Glutamatergic neuron (in vitro differentiated cells): ENCODE results near the gene ATL1. TPM values are rescaled to one million over a fixed set of nuclear protein-coding genes. Genes with fewer than 3 reads are reported as not detected.
"Not testable (repeated sequence)": the region's sequence is repeated elsewhere in the genome, so short reads cannot be mapped to it uniquely, and the experiment has no call there.

ENCODE experiments used
- DNase-seq: peaks from one replicate; pipeline ENCODE4 v3.0.0; 2022
- H3K27ac Mint-ChIP-seq: one replicate; pipeline ENCODE4 v1.8.0; 2020; ENCODE audit warnings: mild to moderate bottlenecking, mixed read lengths, inconsistent platforms; ENCODE audit not compliant: unreplicated experiment
- H3K27me3 Mint-ChIP-seq: one replicate; pipeline ENCODE4 v1.8.0; 2020; ENCODE audit warnings: mild to moderate bottlenecking, moderate library complexity, mixed read lengths, inconsistent platforms; ENCODE audit not compliant: unreplicated experiment
- H3K36me3 Mint-ChIP-seq: one replicate; pipeline ENCODE4 v1.8.0; 2020; ENCODE audit warnings: mild to moderate bottlenecking, mixed read lengths, inconsistent platforms; ENCODE audit not compliant: unreplicated experiment
- H3K4me1 Mint-ChIP-seq: one replicate; pipeline ENCODE4 v1.8.0; 2020; ENCODE audit warnings: mild to moderate bottlenecking, low read depth, mixed read lengths, inconsistent platforms; ENCODE audit not compliant: unreplicated experiment
- H3K4me3 Mint-ChIP-seq: one replicate; pipeline ENCODE4 v1.8.0; 2020; ENCODE audit warnings: mild to moderate bottlenecking, mixed read lengths, inconsistent platforms; ENCODE audit not compliant: unreplicated experiment
- H3K9me3 Mint-ChIP-seq: one replicate; pipeline ENCODE4 v1.8.0; 2020; ENCODE audit warnings: mild to moderate bottlenecking, moderate library complexity, mixed read lengths, inconsistent platforms; ENCODE audit not compliant: unreplicated experiment
- CTCF ChIP-seq: fragments of 200-600 bp; sonication (generic); IDR thresholded peaks from one replicate; pipeline ENCODE4 v1.5.0; 2021; ENCODE audit not compliant: partially characterized antibody, unreplicated experiment
- total RNA-seq: library from RNA; stranded (reverse); fragmentation: NEBNext Ultra II Directional; extraction: Animal tissue kit (Norgen Biotek cat#: 25700); gene quantifications from one replicate; pipeline ENCODE4 v1.2.1, GENCODE V29; 2021; ENCODE audit not compliant: unreplicated experiment

The ATL1 gene
- total RNA-seq, 1 donor from 2014 or later = 44.0 TPM

DNA sequence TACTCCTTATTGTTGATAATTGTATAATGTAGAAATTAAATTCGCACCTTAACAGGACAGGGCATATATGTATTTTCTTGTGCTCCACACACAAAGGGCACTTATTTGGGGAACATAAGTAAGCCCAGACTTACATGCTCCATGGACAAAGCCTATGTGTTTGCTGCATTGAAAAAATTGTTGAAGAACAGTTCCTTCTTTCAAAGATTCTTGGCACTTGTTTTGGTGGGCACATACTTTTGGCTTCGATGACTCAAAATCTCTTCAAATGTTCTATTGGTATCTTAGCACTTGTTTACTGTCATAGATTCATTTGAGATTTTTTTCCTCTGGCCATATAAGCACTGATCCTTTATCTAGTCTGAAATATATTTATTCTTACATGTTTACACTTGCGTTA is 26.1 kb upstream of the ATL1 start:
- Mint-ChIP-seq H3K36me3 (peaks cover 23% of the 10 kb centered on the region), H3K9me3 (peaks cover 13% of the 10 kb centered on the region), H3K27ac (no peak overlapping the region), H3K27me3 (peaks cover 4% of the 10 kb centered on the region), H3K4me3 (no peak overlapping the region), H3K4me1 (peaks cover 19% of the 10 kb centered on the region)
- DNase-seq = no peak
- TF ChIP-seq CTCF = no peak

DNA sequence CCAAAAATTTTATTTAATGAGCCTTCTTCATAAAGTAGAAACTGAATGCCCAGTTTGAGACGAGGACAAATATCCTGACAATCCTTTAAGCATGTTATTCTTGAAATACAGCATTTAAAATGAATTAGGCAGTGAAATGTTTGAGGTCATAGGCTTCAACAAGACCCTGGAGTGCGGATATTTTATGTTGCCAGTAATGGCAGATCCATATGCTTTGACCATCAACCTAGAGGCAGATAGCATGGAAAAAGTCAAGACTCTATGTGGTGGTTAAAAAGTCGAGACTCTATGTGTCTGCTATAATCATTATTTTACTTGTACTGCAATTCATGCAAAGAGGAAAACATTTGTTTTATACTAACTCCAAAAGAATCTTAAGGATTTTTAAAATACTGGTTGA is 25.5 kb upstream of the ATL1 start:
- H3K9me3 Mint-ChIP-seq = peaks cover 13% of the 10 kb centered on the region
- no peak for DNase-seq
- TF ChIP-seq CTCF = no peak
- H3K27ac Mint-ChIP-seq = no peak overlapping the region
- H3K4me3 Mint-ChIP-seq = no peak overlapping the region
- H3K27me3 Mint-ChIP-seq = peaks cover 6% of the 10 kb centered on the region
- H3K4me1 Mint-ChIP-seq = peaks cover 17% of the 10 kb centered on the region
- peaks cover 23% of the 10 kb centered on the region for H3K36me3 Mint-ChIP-seq

- Mint-ChIP-seq H3K27ac (no peak overlapping the region), H3K36me3 (peaks cover 23% of the 10 kb centered on the region), H3K4me1 (peaks cover 11% of the 10 kb centered on the region), H3K27me3 (peaks cover 6% of the 10 kb centered on the region), H3K4me3 (no peak overlapping the region), H3K9me3 (peaks cover 13% of the 10 kb centered on the region)
- no peak for TF ChIP-seq CTCF
- no peak for DNase-seq
Measured at GRCh38 chr14:50534997-50535396, 24.9 kb upstream of the ATL1 start.

- not testable (repeated sequence) for H3K4me1 Mint-ChIP-seq, H3K9me3 Mint-ChIP-seq, H3K27ac Mint-ChIP-seq, DNase-seq, H3K27me3 Mint-ChIP-seq, H3K4me3 Mint-ChIP-seq
- peaks cover 23% of the 10 kb centered on the region for H3K36me3 Mint-ChIP-seq
Measured at GRCh38 chr14:50538034-50538433, 21.9 kb upstream of the ATL1 start.

GRCh38 chr14:50539051-50539450 is 20.9 kb upstream of the ATL1 start:
- DNase-seq = no peak
- Mint-ChIP-seq H3K27me3 (peaks cover 2% of the 10 kb centered on the region), H3K36me3 (peaks cover 23% of the 10 kb centered on the region), H3K27ac (no peak overlapping the region), H3K4me1 (no peaks in the 10 kb centered on the region), H3K4me3 (no peak overlapping the region), H3K9me3 (peaks cover 4% of the 10 kb centered on the region)
- no peak for TF ChIP-seq CTCF

GRCh38 chr14:50541159-50541567 is 18.8 kb upstream of the ATL1 start:
- Mint-ChIP-seq H3K36me3 (peaks cover 23% of the 10 kb centered on the region), H3K4me1 (no peaks in the 10 kb centered on the region), H3K4me3 (no peak overlapping the region), H3K27ac (no peak overlapping the region), H3K27me3 (peaks cover 5% of the 10 kb centered on the region), H3K9me3 (peaks cover 4% of the 10 kb centered on the region)
- no peak for DNase-seq
- TF ChIP-seq CTCF = no peak
